ENCODE measurements around the gene TNC. TPM values are rescaled to one million over a fixed set of nuclear protein-coding genes. Genes with fewer than 3 reads are reported as not detected.

TNC gene
- total RNA-seq, 1 donor from 2014 or later, result 5.1 TPM

GRCh38 chr9:115161446-115161845 lies 43.5 kb upstream of the TNC start:
- Mint-ChIP-seq H3K9me3 (ENCODE audit: low read depth) (peaks cover 4% of the 10 kb centered on the region), H3K27me3 (peaks cover 2% of the 10 kb centered on the region), H3K4me1 (ENCODE audit: low read depth) (peaks cover 3% of the 10 kb centered on the region), H3K36me3 (ENCODE audit: insufficient read depth) (no peaks in the 10 kb centered on the region), H3K27ac (no peak overlapping the region), H3K4me3 (ENCODE audit: low read depth) (no peak overlapping the region)
- DNase-seq (ENCODE audit: low spot score, unreplicated experiment), result no peak
- no peak for TF ChIP-seq CTCF (IDR thresholded peaks at IDR 0.05; ENCODE audit: unreplicated experiment)

DNA sequence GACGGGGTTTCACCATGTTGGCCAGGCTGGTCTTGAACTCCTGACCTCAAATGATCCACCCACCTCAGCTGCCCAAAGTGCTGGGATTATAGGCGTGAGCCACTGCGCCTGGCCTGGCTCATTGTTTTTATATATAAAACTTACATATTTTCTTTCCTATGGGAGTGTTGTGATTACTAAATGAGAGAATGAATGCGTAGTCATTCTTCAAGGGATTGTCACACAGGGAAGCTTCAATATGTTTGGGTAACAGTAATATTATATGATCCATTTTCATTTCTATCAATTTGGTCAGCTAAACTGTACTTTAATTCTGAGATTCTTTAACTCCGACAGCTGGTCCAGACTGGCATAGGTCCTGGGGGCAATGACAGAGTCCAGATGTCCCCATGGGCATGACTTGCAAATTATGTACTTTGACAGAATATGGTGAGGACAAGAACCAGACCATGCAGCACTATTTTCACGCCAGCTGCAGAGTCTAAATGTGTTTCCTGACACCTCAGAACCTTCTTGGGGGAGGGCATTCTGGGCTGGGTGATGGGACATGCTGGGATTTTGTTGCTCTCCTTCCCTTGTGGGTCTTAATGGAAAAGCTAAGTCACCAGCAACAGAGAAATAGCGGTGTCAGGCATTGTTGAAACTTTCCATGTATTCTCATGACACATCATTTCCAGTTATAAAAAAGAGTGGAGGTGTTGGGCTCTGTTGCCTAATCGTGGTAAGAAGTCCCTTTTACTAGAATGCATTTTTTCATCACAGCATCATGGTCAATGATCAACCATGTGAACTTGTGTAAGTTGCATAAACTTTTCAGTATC lies 40.9 kb upstream of the TNC start:
- no peaks in the 10 kb centered on the region for H3K27me3 Mint-ChIP-seq
- H3K4me3 Mint-ChIP-seq (ENCODE audit: low read depth), result no peak overlapping the region
- no peak for TF ChIP-seq CTCF (IDR thresholded peaks at IDR 0.05; ENCODE audit: unreplicated experiment)
- peaks cover 3% of the 10 kb centered on the region for H3K4me1 Mint-ChIP-seq (ENCODE audit: low read depth)
- DNase-seq (ENCODE audit: low spot score, unreplicated experiment), result no peak
- no peak overlapping the region for H3K27ac Mint-ChIP-seq
- no peaks in the 10 kb centered on the region for H3K36me3 Mint-ChIP-seq (ENCODE audit: insufficient read depth)
- peaks cover 4% of the 10 kb centered on the region for H3K9me3 Mint-ChIP-seq (ENCODE audit: low read depth)

GRCh38 chr9:115157245-115157674 lies 39.3 kb upstream of the TNC start:
- Mint-ChIP-seq H3K4me1 (ENCODE audit: low read depth) (peaks cover 3% of the 10 kb centered on the region), H3K27me3 (no peaks in the 10 kb centered on the region), H3K36me3 (ENCODE audit: insufficient read depth) (no peaks in the 10 kb centered on the region), H3K9me3 (ENCODE audit: low read depth) (peaks cover 4% of the 10 kb centered on the region), H3K4me3 (ENCODE audit: low read depth) (no peak overlapping the region), H3K27ac (no peak overlapping the region)
- TF ChIP-seq CTCF (IDR thresholded peaks at IDR 0.05; ENCODE audit: unreplicated experiment), result no peak
- no peak for DNase-seq (ENCODE audit: low spot score, unreplicated experiment)

- no peak for TF ChIP-seq CTCF (IDR thresholded peaks at IDR 0.05; ENCODE audit: unreplicated experiment)
- H3K27me3 Mint-ChIP-seq, result no peaks in the 10 kb centered on the region
- H3K4me1 Mint-ChIP-seq (ENCODE audit: low read depth), result no peaks in the 10 kb centered on the region
- H3K9me3 Mint-ChIP-seq (ENCODE audit: low read depth), result peaks cover 4% of the 10 kb centered on the region
- no peak for DNase-seq (ENCODE audit: low spot score, unreplicated experiment)
- H3K4me3 Mint-ChIP-seq (ENCODE audit: low read depth), result no peak overlapping the region
- H3K36me3 Mint-ChIP-seq (ENCODE audit: insufficient read depth), result no peaks in the 10 kb centered on the region
- H3K27ac Mint-ChIP-seq, result no peak overlapping the region
These were observed 37.1 kb upstream of the TNC start for GRCh38 chr9:115155037-115155436.

GRCh38 chr9:115154617-115155016 lies 36.7 kb upstream of the TNC start:
- no peak for TF ChIP-seq CTCF (IDR thresholded peaks at IDR 0.05; ENCODE audit: unreplicated experiment)
- Mint-ChIP-seq H3K4me3 (ENCODE audit: low read depth) (no peak overlapping the region), H3K27me3 (peaks cover 2% of the 10 kb centered on the region), H3K9me3 (ENCODE audit: low read depth) (peaks cover 4% of the 10 kb centered on the region), H3K36me3 (ENCODE audit: insufficient read depth) (no peaks in the 10 kb centered on the region), H3K27ac (no peak overlapping the region), H3K4me1 (ENCODE audit: low read depth) (no peaks in the 10 kb centered on the region)
- no peak for DNase-seq (ENCODE audit: low spot score, unreplicated experiment)

Measured in progenitor cell of endocrine pancreas (in vitro differentiated cells).